Activated T-cell treated with anti-CD3 and anti-CD28 coated beads, Interleukin-2, amount 50 U/mL, for 1 hour (primary cell): ENCODE measurements around the gene OSTM1.
"Not testable (repeated sequence)": the region's sequence is repeated elsewhere in the genome, so short reads cannot be mapped to it uniquely, and the experiment has no call there.

ENCODE experiments used
- DNase-seq: peaks from one replicate; pipeline ENCODE4 v3.0.0-alpha.2; 2020

The OSTM1 gene

DNA sequence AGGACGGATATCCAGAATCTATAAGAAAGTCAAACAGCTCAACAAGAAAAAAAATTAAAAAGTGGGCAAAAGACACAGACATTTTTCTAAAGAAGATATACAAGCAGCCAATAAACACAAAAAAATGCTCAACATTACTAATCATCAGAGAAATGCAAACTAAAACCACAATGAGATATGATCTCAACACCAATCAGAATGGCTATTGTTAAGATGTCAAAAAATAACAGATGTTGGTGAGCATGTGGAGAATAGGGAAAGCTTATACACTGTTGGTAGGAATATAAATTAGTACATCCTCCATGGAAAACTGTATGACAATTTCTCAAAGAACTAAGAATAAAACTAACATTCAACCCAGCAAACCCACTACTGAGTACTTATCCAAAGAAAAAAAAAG is 23.3 kb upstream of the OSTM1 start:
- no peak for DNase-seq

DNA sequence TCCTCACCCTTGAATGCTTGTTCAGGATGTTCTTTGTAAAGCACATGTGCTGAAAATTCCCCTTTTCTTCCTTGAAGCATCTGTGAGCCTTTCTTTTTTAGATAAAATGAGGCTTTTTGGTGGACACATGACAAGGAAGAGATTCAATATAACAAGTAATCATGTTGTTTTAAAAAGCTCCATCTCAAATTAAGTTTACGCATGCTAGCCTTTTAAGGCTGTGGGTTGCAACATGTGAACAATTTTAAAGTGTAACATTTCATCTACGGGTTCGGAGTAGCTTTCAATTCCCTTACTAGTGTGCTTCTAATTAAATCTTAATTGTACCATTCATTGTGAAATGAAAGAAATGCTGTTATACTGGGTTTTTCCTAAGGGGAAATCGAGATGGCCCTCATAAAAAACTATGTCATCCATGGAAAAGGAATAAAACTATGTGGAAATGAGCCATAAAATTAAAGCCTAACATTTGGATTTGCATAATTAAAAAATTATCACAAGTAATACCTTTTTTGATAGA is 19.3 kb upstream of the OSTM1 start:
- DNase-seq: no peak

- DNase-seq: no peak
Measured at GRCh38 chr6:108091288-108091687, 16.7 kb upstream of the OSTM1 start.

- DNase-seq: no peak
Measured at GRCh38 chr6:108083349-108083748, 8.8 kb upstream of the OSTM1 start.

- no peak for DNase-seq
Measured at GRCh38 chr6:108082539-108082938, 8.0 kb upstream of the OSTM1 start.

DNA sequence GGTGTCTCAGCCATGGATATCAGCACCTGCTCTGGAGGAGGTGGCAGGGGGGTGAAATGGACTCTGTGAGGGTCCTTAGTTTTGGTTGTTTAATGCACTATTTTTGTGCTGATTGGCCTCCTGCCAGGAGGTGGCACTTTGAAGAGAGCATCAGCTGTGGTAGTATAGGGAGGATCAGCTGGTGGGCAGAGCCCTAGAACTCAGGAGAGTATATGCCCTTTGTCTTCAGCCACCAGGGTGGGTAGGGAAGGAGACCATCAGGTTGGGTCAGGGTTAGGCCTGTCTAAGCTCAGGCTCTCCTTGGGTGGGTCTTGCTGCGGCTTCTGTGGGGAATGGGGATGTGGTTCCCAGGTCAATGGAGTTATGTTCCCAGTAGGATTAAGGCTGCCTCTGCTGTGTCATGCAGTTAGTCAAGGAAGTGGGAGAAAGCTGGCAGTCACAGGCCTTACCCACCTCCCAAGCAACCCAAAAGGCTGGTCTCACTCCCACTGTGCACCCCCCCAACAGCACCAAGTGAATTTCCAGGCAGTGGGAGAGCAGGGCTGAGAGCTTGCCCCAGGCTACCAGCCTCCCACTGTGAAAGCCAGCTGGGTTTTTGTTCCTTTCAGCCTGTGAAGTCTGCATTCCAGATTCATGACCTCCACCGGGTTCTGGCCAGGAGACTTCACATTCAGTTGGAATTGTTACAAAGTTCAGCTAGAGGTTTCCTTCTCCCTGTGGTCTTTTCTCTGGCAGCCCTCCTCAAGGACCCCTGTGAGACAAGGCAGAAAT is 5.7 kb upstream of the OSTM1 start:
- no peak for DNase-seq

- DNase-seq: no peak
Measured at GRCh38 chr6:108078191-108078590, 3.6 kb upstream of the OSTM1 start.

GRCh38 chr6:108074057-108074358 is 533 bp downstream of the OSTM1 start:
- DNase-seq: no peak

DNA sequence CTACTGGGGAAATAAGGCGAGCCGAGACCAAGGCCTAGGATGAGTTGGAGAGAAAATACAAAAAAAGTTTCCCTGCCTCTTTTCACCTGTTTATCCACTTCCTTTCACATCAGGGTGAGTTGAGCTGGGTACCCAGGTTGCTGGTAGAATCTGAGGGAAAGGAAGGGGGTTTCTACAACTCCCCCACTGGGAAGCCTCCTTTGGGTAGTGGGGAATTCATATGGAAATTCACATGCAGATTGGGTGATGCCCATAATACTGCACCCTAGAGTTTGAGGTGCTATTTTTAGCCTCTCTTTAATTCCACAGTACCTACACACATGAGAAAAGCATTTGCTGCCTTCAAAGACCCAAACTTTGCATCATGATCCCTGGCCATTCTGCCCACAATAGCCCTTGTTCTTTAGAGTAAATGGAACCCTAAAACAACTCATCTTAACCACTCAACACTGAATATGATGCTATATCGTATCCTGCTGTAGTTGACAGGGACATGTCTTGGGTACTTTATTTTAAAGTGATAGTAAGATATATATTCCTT is 2.7 kb downstream of the OSTM1 start:
- DNase-seq: no peak

GRCh38 chr6:108068618-108069017 is 5.9 kb downstream of the OSTM1 start:
- no peak for DNase-seq

GRCh38 chr6:108068182-108068581 is 6.4 kb downstream of the OSTM1 start:
- DNase-seq: no peak

DNA sequence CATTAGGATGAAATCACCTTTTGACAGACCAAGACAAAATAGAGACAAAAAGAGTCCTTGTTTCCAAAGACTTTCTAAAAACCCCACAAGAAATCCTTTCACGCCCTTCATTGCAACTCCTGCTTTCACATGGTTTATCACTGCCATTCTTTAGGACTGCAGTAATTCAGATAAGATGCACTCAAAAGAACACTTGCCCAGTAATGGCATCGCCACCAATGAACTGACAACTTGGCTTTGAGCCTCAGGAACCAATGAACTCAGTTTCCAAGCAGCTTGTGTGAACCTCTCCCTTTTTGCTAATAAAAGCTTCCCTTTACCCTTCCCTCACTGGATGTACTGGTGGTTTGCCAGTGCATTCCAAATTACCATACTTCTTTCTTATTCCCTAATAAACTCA is 21.8 kb downstream of the OSTM1 start:
- no peak for DNase-seq

GRCh38 chr6:108051481-108051880 is 23.1 kb downstream of the OSTM1 start:
- no peak for DNase-seq

DNA sequence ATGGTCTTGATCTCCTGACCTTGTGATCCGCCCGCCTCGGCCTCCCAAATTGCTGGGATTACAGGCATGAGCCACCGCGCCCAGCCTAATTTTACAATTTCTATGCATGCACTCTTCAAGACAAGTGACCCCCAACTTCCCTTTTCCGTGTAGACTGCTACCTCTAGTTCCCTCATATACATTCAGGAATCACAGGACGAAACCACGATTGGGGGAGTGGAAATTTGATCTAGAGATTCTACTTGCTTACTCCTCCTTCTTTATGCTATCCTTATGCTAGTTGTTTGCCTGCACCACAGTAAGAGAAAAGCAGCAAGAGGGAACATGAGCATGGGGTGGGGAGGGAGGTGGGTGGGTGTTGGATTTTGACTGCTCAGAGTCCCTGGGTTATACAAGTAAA is 34.9 kb downstream of the OSTM1 start:
- no peak for DNase-seq

GRCh38 chr6:108036884-108037283 is 37.7 kb downstream of the OSTM1 start:
- DNase-seq: no peak

GRCh38 chr6:108031968-108032367 is 42.6 kb downstream of the OSTM1 start:
- no peak for DNase-seq

DNA sequence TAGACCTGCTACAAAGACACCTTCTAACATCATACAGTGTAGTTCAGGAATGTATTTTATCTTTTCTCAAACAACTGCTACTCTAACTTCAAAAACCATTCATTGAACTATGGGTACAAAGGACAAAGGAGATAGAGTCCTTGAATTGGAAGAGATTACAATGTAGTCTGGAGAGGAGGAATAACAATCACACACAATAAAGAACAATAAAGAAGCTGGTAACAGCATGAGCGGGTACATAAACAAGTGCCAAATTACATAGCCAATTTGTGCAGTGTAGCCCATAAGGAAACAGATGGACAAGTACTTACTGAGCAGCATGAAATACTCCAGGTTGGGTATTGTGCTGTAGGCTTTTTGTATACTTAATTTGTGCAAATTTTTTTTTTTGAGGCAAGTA is 44.3 kb downstream of the OSTM1 start:
- DNase-seq: no peak

GRCh38 chr6:108029226-108029921 is 45.2 kb downstream of the OSTM1 start:
- no peak for DNase-seq

- no peak for DNase-seq
Measured at GRCh38 chr6:108027594-108027993, 46.9 kb downstream of the OSTM1 start.

DNA sequence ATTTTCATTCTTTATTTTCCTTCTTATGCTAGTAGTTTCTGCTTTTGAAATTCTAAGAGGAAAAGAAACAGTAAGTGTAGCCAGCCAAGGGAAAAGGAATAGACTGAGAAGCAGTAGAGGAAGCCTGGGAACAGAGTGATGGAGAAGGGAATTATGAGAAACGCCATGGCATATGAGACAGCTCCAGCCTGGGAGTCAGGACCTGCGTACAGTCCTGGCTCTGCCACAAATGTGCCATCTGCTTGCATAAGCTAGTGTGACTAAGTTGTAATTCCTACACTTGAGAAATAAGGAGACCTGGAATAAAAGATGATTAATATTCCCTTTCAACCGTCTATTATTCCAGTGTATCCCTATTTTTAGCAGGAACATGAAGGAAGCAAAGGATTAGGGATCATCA is 47.5 kb downstream of the OSTM1 start:
- no peak for DNase-seq

- no peak for DNase-seq
Measured at GRCh38 chr6:108024427-108025073, 50.0 kb downstream of the OSTM1 start.

DNA sequence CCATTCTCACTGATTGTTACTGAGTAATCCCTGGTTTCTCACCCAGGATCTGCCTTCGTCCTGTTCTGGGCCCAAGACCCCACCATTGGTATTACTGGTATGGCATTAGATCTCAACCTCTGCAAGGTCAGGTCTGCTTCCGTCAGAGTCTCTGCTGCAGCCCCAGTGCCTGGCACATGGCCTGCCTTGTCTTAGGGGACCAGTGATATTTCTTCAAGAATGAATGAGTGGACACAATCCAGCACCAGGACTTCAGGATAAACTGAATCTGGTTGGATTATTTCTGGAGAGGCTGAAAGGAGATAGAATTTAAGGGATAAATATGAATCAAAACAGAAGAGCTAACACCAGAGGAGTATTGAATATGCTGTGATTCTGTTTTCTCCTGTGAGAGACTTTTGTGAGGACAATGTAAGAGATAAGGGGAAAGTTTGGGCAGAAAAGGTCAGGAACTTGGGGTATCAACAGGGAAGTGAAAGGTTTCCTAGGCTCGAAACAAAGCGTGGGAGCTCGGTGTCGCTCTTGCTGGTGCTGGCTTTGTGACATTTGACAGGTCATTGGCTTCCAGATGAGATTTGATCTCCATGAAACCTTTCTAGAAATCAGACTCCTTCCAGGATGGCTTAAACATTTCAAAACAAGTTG is 53.9 kb downstream of the OSTM1 start:
- DNase-seq: no peak

DNA sequence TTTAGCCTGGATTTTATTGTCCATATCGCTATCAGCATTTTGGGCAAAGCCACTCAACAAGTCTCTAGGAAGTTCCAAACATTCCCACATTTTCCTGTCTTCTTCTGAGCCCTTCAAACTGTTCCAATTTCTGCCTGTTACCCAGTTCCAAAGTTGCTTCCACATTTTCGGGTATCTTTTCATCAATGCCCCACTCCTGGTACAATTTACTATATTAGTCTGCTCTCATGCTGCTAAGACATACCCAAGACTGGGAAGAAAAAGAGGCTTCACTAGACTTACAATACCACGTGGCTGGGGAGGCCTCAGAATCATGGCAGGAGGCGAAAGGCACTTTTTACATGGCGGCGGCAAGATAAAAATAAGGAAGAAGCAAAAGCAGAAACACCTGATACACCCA is 58.3 kb downstream of the OSTM1 start:
- DNase-seq: not testable (repeated sequence)
